K562 (cell line): Measurements from ENCODE around the gene ZNF724. TPM values are rescaled to one million over a fixed set of nuclear protein-coding genes. Genes with fewer than 3 reads are reported as not detected.

Source experiments
- ATAC-seq: fragments of 200-7000 bp; cut with Tn5 transposase; 3 replicates; pipeline ENCODE4 v1.9.1; 2020; ENCODE audit warnings: moderate library complexity
- BruUV-seq: library from RNA; stranded (reverse); fragments of 400-500 nt; replicated peaks from 2 replicates; lab custom pipeline; 2021; lab: Mats Ljungman, UMichigan
- CTCF ChIA-PET: fragments of 300-600 bp; formaldehyde crosslinking; extraction: SDS; loops from one replicate; lab custom pipeline; 2021; ENCODE audit warnings: low intra/inter-chr PET ratio; lab: Yijun Ruan, JAX
- POLR2A ChIA-PET: fragments of 300-600, 350-650 bp; sonication (Branson Sonifier 250); formaldehyde crosslinking; extraction: SDS; loops from one replicate; lab custom pipeline; 2021; ENCODE audit warnings: antibody characterized with exemption, inconsistent platforms; lab: Yijun Ruan, JAX
- DNase-seq, 4 experiments: peaks; one replicate each; pipeline versions ENCODE4 v3.0.0 to v3.0.0-alpha.2; 2011 to 2018; ENCODE audit warnings: low spot score in 3 of 4, mixed read lengths in 3 of 4; ENCODE audit errors: extremely low read depth in 1 of 4
- FAIRE-seq: peaks from 2 replicates; lab custom pipeline; 2011; peaks lifted over from hg19 to GRCh38; lab: Jason Lieb, UNC
- H2AFZ ChIP-seq: 2 replicates; pipeline ENCODE4 v1.6.0; 2011; ENCODE audit warnings: low read depth, low read length, control low read depth, inconsistent platforms
- H3K27ac ChIP-seq: fragments of 200-600 bp; 3 replicates; pipeline ENCODE4 v1.8.0; 2011; ENCODE audit warnings: low read depth, mild to moderate bottlenecking, control low read depth, inconsistent platforms, low read length, moderate library complexity, mixed read lengths; ENCODE audit errors: extremely low read depth
- H3K27me3 ChIP-seq, 2 experiments: fragments of 300-600 bp in 1 of 2; 2 replicates in 1 of 2; 3 replicates in 1 of 2; pipeline versions ENCODE4 v1.6.0 to v1.8.0; 2011; ENCODE audit warnings: inconsistent platforms in 2 of 2, low read length in 2 of 2, mild to moderate bottlenecking in 1 of 2, mixed read lengths in 1 of 2, moderate library complexity in 1 of 2; ENCODE audit not compliant: control insufficient read depth in 2 of 2, insufficient read depth in 2 of 2
- H3K36me3 ChIP-seq: fragments of 300-600 bp; 3 replicates; pipeline ENCODE4 v1.8.0; 2011; ENCODE audit warnings: mild to moderate bottlenecking, low read length, inconsistent platforms; ENCODE audit not compliant: control insufficient read depth, insufficient read depth
- H3K4me1 ChIP-seq, 2 experiments: fragments of 200-600 bp in 1 of 2; replicated peaks in 1 of 2; 2 replicates in 1 of 2; 3 replicates in 1 of 2; pipeline versions ENCODE4 v1.5.1 to v1.8.0; 2011; ENCODE audit warnings: inconsistent platforms in 2 of 2, low read length in 2 of 2, mild to moderate bottlenecking in 1 of 2, mixed read lengths in 1 of 2, moderate library complexity in 1 of 2; ENCODE audit not compliant: control insufficient read depth in 2 of 2, insufficient read depth in 2 of 2
- H3K4me2 ChIP-seq: 2 replicates; pipeline ENCODE4 v1.6.1; 2011; ENCODE audit warnings: low read length, control low read depth, inconsistent platforms, mixed read lengths; ENCODE audit not compliant: insufficient read depth
- H3K4me3 ChIP-seq: fragments of 200-600 bp; sonication (generic), shearing (Covaris generic); 2 replicates; pipeline ENCODE4 v1.5.1; 2016; ENCODE audit warnings: control low read depth, inconsistent platforms
- H3K79me2 ChIP-seq: fragments of 200-600 bp; 3 replicates; pipeline ENCODE4 v1.8.0; 2011; ENCODE audit warnings: low read length, inconsistent platforms; ENCODE audit not compliant: control insufficient read depth, insufficient read depth
- H3K9ac ChIP-seq, 2 experiments: 2 replicates each; pipeline versions ENCODE4 v1.6.0 to v1.6.1; 2011; ENCODE audit warnings: low read depth in 2 of 2, low read length in 2 of 2, control low read depth in 1 of 2, inconsistent platforms in 1 of 2, mild to moderate bottlenecking in 1 of 2, mixed read lengths in 1 of 2; ENCODE audit not compliant: insufficient read depth in 1 of 2
- H3K9me1 ChIP-seq: one replicate; pipeline ENCODE4 v1.6.0; 2011; ENCODE audit warnings: inconsistent platforms, mild to moderate bottlenecking, low read length, moderate library complexity; ENCODE audit not compliant: control insufficient read depth, insufficient read depth
- H3K9me3 ChIP-seq: replicated peaks from 2 replicates; pipeline ENCODE4 v1.5.1; 2011; ENCODE audit warnings: low read depth, low read length, inconsistent platforms; ENCODE audit not compliant: control insufficient read depth, insufficient read depth
- H4K20me1 ChIP-seq: replicated peaks from 2 replicates; pipeline ENCODE4 v1.6.1; 2011; ENCODE audit warnings: low read length, inconsistent platforms, mixed read lengths; ENCODE audit not compliant: control insufficient read depth, insufficient read depth
- BRF1 ChIP-seq: IDR thresholded peaks from 3 replicates; pipeline ENCODE4 v1.6.1; 2011; ENCODE audit warnings: borderline replicate concordance, mild to moderate bottlenecking; ENCODE audit not compliant: insufficient read length; ENCODE audit errors: extremely low read depth
- CEBPB ChIP-seq: fragments of 450-650 bp; IDR thresholded peaks from 2 replicates; pipeline ENCODE4 v1.6.1; 2016; ENCODE audit warnings: missing genetic modification characterization, missing compliant biosample characterization
- CREBBP ChIP-seq: IDR thresholded peaks from one replicate; pipeline ENCODE4 v1.6.1; 2012; ENCODE audit warnings: low read depth, mild to moderate bottlenecking, control low read depth, inconsistent platforms, low read length
- ETS2 ChIP-seq: IDR thresholded peaks from 2 replicates; pipeline ENCODE4 v1.6.1; 2016; ENCODE audit warnings: borderline replicate concordance, missing genetic modification characterization, mild to moderate bottlenecking, moderate library complexity, missing compliant biosample characterization; ENCODE audit not compliant: poor library complexity, severe bottlenecking
- EWSR1 ChIP-seq: fragments of 450-650 bp; IDR thresholded peaks from 2 replicates; pipeline ENCODE4 v1.6.1; 2018; ENCODE audit warnings: borderline replicate concordance, mild to moderate bottlenecking, low read depth, moderate library complexity; ENCODE audit not compliant: partially characterized antibody
- FOSL1 ChIP-seq: fragments of 200-800 bp; sonication (Bioruptor generic); conservative IDR thresholded peaks from 2 replicates; pipeline ENCODE4 v1.6.1; 2016; ENCODE audit warnings: missing genetic modification characterization, missing compliant biosample characterization
- TFAM ChIP-seq: fragments of 250-450 bp; sonication (Bioruptor Pico); conservative IDR thresholded peaks from 2 replicates; pipeline ENCODE4 v1.5.0; 2021; ENCODE audit warnings: mild to moderate bottlenecking, moderate library complexity
- WGBS: fragments of 100-300 bp; shearing (Covaris generic); methylation state at CpG from one replicate; pipeline ENCODE4 v1.1.6; 2016; ENCODE audit warnings: low coverage, mixed read lengths; ENCODE audit not compliant: insufficient coverage; ENCODE audit errors: missing lambda C conversion rate; 5-methylcytosine and 5-hydroxymethylcytosine counted together
- in situ Hi-C: fragments of 300-500 bp; cut with MboI; formaldehyde crosslinking; loops from 4 replicates; pipeline ENCODE4 v1.15.0; 2018; ENCODE audit warnings: inconsistent platforms, mixed read lengths
- intact Hi-C: fragments of 100-400 bp; cut with micrococcal nuclease; formaldehyde crosslinking; loops from 2 replicates; pipeline ENCODE4 v1.14.2; 2022
- polyA plus RNA-seq, 8 experiments: library from polyadenylated mRNA; depleted of rRNA in 4 of 8; stranded (reverse) in 5 of 8; unstranded in 3 of 8; fragments of >200 nt; fragmentation: Nextera tagmentation in 2 of 8; fragmentation: Illumina TruSeq in 1 of 8; extraction: Ambion mirVana in 2 of 8; extraction: Trizol in 1 of 8; gene quantifications; 2 replicates each; pipeline versions ENCODE4 v1.2.1 to v1.2.3, GENCODE V29; 2011 to 2014; ENCODE audit warnings: inconsistent platforms in 1 of 8, missing spikeins in 1 of 8
- total RNA-seq, 7 experiments: library from RNA; depleted of rRNA in 6 of 7; stranded (reverse); fragments of >200 nt in 6 of 7; fragmentation: Illumina TruSeq in 2 of 7; extraction: Trizol in 2 of 7; gene quantifications; 2 replicates each; pipeline versions ENCODE4 v1.2.1 to v1.2.3, GENCODE V29; 2011 to 2021; ENCODE audit warnings: low replicate concordance in 1 of 7
- TF ChIP-seq, protein P1 (sequence below), 2 experiments: fragments of 450-650 bp in 1 of 2; sonication (generic) in 1 of 2; formaldehyde crosslinking in 1 of 2; IDR thresholded peaks in 1 of 2; conservative IDR thresholded peaks in 1 of 2; 2 replicates each; pipeline versions ENCODE4 v1.6.1 to v1.8.1; 2016 to 2023; ENCODE audit warnings: mild to moderate bottlenecking in 2 of 2, moderate library complexity in 2 of 2, inconsistent platforms in 1 of 2, missing genetic modification reagents in 1 of 2

Gene ZNF724
- total and polyA plus RNA-seq, 9 of the 15 experiments (the other 6 are each of a cell fraction or from before 2014, with no cell fraction given), result 0.18 to 4.2 (median 1.8) TPM

DNA sequence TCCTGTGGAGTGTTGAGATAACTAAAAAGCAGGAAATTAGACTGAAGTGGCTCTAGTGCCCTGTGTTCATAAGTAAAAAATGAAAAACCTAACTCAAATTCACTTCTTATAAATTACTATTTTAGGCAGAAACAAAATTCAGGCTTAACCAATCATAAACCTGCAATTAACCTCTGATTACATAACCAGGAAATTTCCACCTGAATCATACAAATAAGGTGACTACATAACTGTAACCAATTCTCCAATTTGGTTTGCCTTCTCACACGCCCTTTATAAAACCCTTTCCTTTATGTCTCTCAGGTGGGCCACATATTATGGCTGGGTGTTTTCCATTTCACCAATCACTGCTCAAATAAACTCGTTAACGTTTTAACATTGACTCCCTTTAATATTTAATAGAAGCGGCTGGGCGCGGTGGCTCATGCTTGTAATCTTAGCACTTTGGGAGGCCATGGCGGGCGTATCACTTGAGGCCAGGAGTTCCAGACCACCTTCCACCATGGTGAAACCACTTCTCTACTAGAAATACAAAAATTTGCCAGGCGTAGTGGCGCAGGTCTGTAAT, 22.9 kb upstream of the ZNF724 start:
- DNase-seq, result no peak

DNA sequence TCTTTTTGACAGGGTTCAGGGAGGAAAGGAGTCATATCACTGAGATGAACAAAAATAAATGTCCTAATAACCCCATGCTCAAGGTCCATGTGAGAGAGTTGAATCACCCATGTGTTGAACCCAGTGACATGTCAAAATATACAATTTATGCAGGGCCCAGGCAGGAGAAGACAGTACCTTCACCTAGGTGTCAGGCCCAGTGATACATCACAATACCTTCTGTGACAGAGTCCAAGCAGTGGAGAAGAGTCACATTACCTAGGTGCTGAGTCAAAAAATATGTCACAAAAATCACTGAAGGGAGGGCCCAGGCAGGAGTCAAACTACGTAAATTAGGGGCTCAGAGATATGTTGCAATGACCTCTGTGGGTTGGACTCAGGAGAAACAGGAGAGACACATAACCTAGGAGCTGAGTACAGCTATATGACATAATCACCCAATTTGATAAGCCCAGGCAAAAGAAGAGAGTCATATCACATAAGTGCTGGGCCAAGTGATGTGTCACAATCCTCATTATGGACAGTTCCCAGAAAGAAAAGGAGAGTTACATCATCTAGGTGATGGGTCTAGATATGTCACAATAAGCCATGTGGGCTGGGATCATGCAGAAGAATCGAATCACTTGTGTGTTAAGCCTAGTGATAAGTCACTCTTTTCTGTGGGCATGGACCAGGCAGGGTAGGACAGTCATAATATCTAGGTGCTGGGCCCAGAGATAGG, 13.8 kb upstream of the ZNF724 start:
- Histone ChIP-seq H3K4me2 (no peak overlapping the region), H3K9me1 (no peaks in the 10 kb centered on the region), H4K20me1 (no peaks in the 10 kb centered on the region), H3K9me3 (no peaks in the 10 kb centered on the region), H3K4me3 (no peak overlapping the region), H3K79me2 (no peaks in the 10 kb centered on the region), H3K36me3 (no peaks in the 10 kb centered on the region), H3K27ac (no peak overlapping the region), H3K27me3 (no peaks in the 10 kb centered on the region), H2AFZ (no peak overlapping the region), H3K9ac (no peak overlapping the region), H3K4me1 (no peaks in the 10 kb centered on the region)
- intact Hi-C loops, result no loop called here
- in situ Hi-C loops, result no loop called here
- no peak for ATAC-seq
- WGBS, result 7% methylated on average over 2 of the region's 2 CpGs
- ChIA-PET CTCF (no interaction called here), POLR2A (interaction anchor here (0.6 kb wide), 1 partner anchor 33 kb away, joined by 3 read pairs; no protein-coding TSS in a partner anchor)
- 0 out of 2 replicates have a peak, but pooled peaks have one; percentile 21 for TF ChIP-seq FOSL1 (tag)
- TF ChIP-seq, protein P1, sequence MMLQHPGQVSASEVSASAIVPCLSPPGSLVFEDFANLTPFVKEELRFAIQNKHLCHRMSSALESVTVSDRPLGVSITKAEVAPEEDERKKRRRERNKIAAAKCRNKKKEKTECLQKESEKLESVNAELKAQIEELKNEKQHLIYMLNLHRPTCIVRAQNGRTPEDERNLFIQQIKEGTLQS (IDR thresholded peaks at IDR 0.05), result peak; percentile 12; the same call in 1 of the 2 replicates
- TF ChIP-seq, protein P1 (CRISPR knock-in tag; conservative IDR thresholded peaks at IDR 0.05), result no peak
- TF ChIP-seq ETS2, result no peak
- TF ChIP-seq CEBPB (tag), result peak; percentile 13; the same call in 1 of the 2 replicates
- no TSS peak for BruUV-seq
- DNase-seq, result no peak
- no peak for FAIRE-seq

More for the DNA sequence above, 22.9 kb upstream of the ZNF724 start:
- H3K9me1 ChIP-seq, result no peaks in the 10 kb centered on the region
- H4K20me1 ChIP-seq, result no peaks in the 10 kb centered on the region
- BruUV-seq, result no TSS peak
- H3K4me3 ChIP-seq, result peak overlapping the region; percentile 40; the same call in 1 of the 2 replicates
- intact Hi-C loops (no loop called here), in situ Hi-C loops (no loop called here)
- no peak for ATAC-seq
- 2% methylated on average over 9 of the region's 10 CpGs for WGBS
- H2AFZ ChIP-seq, result no peak overlapping the region
- TF ChIP-seq TFAM (no peak), EWSR1 (no peak), CREBBP (no peak), BRF1 (no peak)
- FAIRE-seq, result no peak
- no peaks in the 10 kb centered on the region for H3K79me2 ChIP-seq
- no peak overlapping the region for H3K27ac ChIP-seq
- ChIA-PET CTCF (no interaction called here), POLR2A (no interaction called here)
- H3K9ac ChIP-seq, result no peak overlapping the region
- no peaks in the 10 kb centered on the region; a peak in 1 of 5 replicates for H3K4me1 ChIP-seq
- no peaks in the 10 kb centered on the region for H3K27me3 ChIP-seq
- H3K36me3 ChIP-seq, result no peaks in the 10 kb centered on the region
- no peak overlapping the region for H3K4me2 ChIP-seq
- H3K9me3 ChIP-seq, result no peaks in the 10 kb centered on the region
